ENCODE data around the gene TTC12. TPM values are rescaled to one million over a fixed set of nuclear protein-coding genes. Genes with fewer than 3 reads are reported as not detected.

Gene TTC12
- total and polyA plus RNA-seq, 4 donors = 6.4 to 43.2 (median 19.0) TPM

DNA sequence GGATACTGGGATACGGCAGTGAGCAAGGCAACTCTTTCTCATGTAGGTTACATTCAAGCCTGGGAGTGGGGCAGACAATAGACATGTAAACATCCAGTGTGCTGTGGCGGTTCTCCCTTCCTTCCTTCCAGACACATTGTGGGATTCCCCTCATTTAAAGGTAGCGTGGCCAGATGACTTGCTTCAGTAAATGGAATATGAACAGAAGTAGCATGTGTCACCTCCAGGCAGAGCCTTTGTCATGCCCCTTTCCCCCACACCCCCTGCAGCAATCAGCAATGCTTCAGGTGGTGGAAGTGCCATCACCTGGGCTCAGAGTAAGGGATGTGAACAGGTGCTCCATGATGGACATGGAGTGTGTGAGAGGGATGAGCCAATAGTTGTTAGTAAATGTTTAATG is 34.8 kb upstream of the TTC12 start:
- DNase-seq = no peak
- WGBS, 2 donors = 61 to 74% methylated on average over 3 of the region's 3 CpGs

DNA sequence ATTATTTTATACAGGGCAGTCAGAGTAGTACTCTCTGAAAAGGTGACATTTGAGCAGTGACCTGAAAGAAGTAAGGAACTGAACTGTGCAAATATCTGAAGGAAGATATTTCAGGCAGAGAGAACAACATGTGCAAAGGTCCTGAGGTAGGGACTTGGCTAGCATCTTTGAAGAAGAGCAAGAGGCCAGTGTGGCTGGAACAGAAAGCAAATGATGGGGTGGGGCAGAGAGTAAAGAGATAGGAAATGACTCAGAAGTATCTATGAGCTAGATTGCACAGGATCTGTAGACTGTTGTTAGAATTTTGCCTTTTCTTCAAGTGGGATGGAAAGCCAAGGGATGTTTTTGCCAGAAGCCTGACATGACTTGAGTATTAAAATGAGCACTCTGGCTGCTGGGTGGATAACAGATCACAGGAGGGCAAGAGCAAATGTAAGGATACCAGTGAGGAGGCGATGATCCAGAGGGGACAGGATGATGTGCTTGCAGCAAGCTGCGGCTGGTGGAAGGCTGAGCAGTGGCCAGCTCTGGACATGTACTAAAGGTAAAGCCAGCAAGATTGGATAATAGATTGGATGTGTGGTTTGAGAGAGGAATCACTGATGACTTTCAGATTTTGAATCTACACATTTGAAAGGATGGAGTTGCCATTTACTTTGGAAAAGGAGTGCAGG is 33.2 kb upstream of the TTC12 start:
- no peaks in the 10 kb centered on the region for H3K27me3 ChIP-seq (ENCODE audit: control insufficient read depth in 3 of 3, insufficient read depth in 3 of 3, low read length in 2 of 3)
- H3K4me1 ChIP-seq (ENCODE audit: control insufficient read depth in 5 of 5, insufficient read depth in 5 of 5, low read length in 5 of 5) = no peaks in the 10 kb centered on the region
- DNase-seq = no peak
- H3K27ac ChIP-seq (ENCODE audit: low read depth in 1 of 2, low read length in 1 of 2) = no peak overlapping the region
- peaks cover 0 to 3% (median 0%) of the 10 kb centered on the region in 4 donors for H3K9me3 ChIP-seq (ENCODE audit: control insufficient read depth in 4 of 4, insufficient read depth in 3 of 4, low read length in 3 of 4)
- no peak for ATAC-seq (ENCODE audit: insufficient read depth, low FRiP score)
- 95% methylated on average over 2 of the region's 2 CpGs for WGBS, 2 donors
- H3K36me3 ChIP-seq (ENCODE audit: control insufficient read depth in 4 of 4, insufficient read depth in 4 of 4, low read length in 4 of 4) = no peaks in the 10 kb centered on the region
- TF ChIP-seq, protein P1, sequence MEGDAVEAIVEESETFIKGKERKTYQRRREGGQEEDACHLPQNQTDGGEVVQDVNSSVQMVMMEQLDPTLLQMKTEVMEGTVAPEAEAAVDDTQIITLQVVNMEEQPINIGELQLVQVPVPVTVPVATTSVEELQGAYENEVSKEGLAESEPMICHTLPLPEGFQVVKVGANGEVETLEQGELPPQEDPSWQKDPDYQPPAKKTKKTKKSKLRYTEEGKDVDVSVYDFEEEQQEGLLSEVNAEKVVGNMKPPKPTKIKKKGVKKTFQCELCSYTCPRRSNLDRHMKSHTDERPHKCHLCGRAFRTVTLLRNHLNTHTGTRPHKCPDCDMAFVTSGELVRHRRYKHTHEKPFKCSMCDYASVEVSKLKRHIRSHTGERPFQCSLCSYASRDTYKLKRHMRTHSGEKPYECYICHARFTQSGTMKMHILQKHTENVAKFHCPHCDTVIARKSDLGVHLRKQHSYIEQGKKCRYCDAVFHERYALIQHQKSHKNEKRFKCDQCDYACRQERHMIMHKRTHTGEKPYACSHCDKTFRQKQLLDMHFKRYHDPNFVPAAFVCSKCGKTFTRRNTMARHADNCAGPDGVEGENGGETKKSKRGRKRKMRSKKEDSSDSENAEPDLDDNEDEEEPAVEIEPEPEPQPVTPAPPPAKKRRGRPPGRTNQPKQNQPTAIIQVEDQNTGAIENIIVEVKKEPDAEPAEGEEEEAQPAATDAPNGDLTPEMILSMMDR (IDR thresholded peaks at IDR 0.05; ENCODE audit: control extremely low read depth, extremely low read depth) = no peak
- H3K9ac ChIP-seq (ENCODE audit: insufficient read depth in 1 of 2, low read length in 2 of 2) = no peak overlapping the region
- no peak overlapping the region for H3K4me3 ChIP-seq

More for the DNA sequence above, 34.8 kb upstream of the TTC12 start:
- TF ChIP-seq, protein P1 (IDR thresholded peaks at IDR 0.05; ENCODE audit: control extremely low read depth, extremely low read depth) = no peak
- H3K36me3 ChIP-seq (ENCODE audit: control insufficient read depth in 4 of 4, insufficient read depth in 4 of 4, low read length in 4 of 4) = no peaks in the 10 kb centered on the region
- H3K27ac ChIP-seq (ENCODE audit: low read depth in 1 of 2, low read length in 1 of 2) = no peak overlapping the region
- no peak overlapping the region for H3K9ac ChIP-seq (ENCODE audit: insufficient read depth in 1 of 2, low read length in 2 of 2)
- no peaks in the 10 kb centered on the region for H3K27me3 ChIP-seq (ENCODE audit: control insufficient read depth in 3 of 3, insufficient read depth in 3 of 3, low read length in 2 of 3)
- H3K9me3 ChIP-seq (ENCODE audit: control insufficient read depth in 4 of 4, insufficient read depth in 3 of 4, low read length in 3 of 4) = peaks cover 0 to 3% (median 0%) of the 10 kb centered on the region in 4 donors
- no peak for ATAC-seq (ENCODE audit: insufficient read depth, low FRiP score)
- H3K4me3 ChIP-seq = no peak overlapping the region
- H3K4me1 ChIP-seq (ENCODE audit: control insufficient read depth in 5 of 5, insufficient read depth in 5 of 5, low read length in 5 of 5) = no peaks in the 10 kb centered on the region

DNA sequence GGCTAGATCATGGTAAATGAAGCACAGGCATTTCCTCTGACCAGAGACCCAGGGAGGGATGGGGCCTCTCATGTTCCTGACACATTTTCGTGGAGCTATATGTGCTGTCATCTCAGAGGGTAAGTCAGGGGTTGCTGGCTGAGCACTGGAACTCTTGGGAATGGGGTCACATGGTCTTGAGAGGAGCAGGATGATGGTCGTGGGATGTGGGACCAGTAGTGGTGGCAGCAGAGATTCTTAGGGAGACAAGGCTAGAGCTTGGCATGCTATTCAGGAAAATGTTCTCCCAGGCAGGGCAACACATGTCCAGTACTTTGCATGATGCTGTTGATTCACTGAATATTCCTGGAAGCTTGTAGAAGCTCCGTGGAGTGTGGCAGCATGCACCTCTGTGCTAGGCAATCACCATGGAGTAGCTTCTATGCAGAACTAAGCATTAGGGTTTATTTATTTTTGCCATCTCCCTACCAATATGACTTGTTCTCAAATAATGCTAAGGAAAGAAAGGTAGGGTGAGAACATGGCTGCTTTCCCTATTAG is 31.4 kb upstream of the TTC12 start:
- H3K27me3 ChIP-seq (ENCODE audit: control insufficient read depth in 3 of 3, insufficient read depth in 3 of 3, low read length in 2 of 3) = no peaks in the 10 kb centered on the region
- H3K4me1 ChIP-seq (ENCODE audit: control insufficient read depth in 5 of 5, insufficient read depth in 5 of 5, low read length in 5 of 5) = peaks cover 0 to 7% (median 0%) of the 10 kb centered on the region in 5 donors
- ATAC-seq (ENCODE audit: insufficient read depth, low FRiP score) (no peak), DNase-seq (no peak)
- no peak overlapping the region for H3K4me3 ChIP-seq
- no peaks in the 10 kb centered on the region for H3K36me3 ChIP-seq (ENCODE audit: control insufficient read depth in 4 of 4, insufficient read depth in 4 of 4, low read length in 4 of 4)
- peaks cover 0 to 2% (median 0%) of the 10 kb centered on the region in 4 donors for H3K9me3 ChIP-seq (ENCODE audit: control insufficient read depth in 4 of 4, insufficient read depth in 3 of 4, low read length in 3 of 4)
- H3K27ac ChIP-seq (ENCODE audit: low read depth in 1 of 2, low read length in 1 of 2) = no peak overlapping the region
- WGBS, 2 donors = 67 to 69% methylated on average over 3 of the region's 3 CpGs
- H3K9ac ChIP-seq (ENCODE audit: insufficient read depth in 1 of 2, low read length in 2 of 2) = no peak overlapping the region
- TF ChIP-seq, protein P1 (IDR thresholded peaks at IDR 0.05; ENCODE audit: control extremely low read depth, extremely low read depth) = no peak
